Transverse colon (tissue), 4 donors: ENCODE results near the gene HSD17B12. TPM values are rescaled to one million over a fixed set of nuclear protein-coding genes. Genes with fewer than 3 reads are reported as not detected.

Source experiments
- DNase-seq: peaks from one replicate; pipeline ENCODE4 v3.0.0-alpha.2; 2019
- H3K27ac ChIP-seq, 4 donors: fragments of 200-600 bp; sonication (generic); 2 replicates each; pipeline ENCODE4 v1.5.1; 2016 to 2018; ENCODE audit warnings: inconsistent platforms in 4 of 4
- H3K27me3 ChIP-seq: fragments of 200-600 bp; sonication (generic); 2 replicates; pipeline ENCODE4 v1.5.1; 2017; ENCODE audit warnings: inconsistent platforms
- H3K36me3 ChIP-seq, 4 donors: fragments of 200-600 bp; sonication (generic); 2 replicates each; pipeline ENCODE4 v1.5.1; 2017 to 2019; ENCODE audit warnings: inconsistent platforms in 4 of 4
- H3K4me1 ChIP-seq, 4 donors: fragments of 200-600 bp; sonication (generic); 2 replicates each; pipeline ENCODE4 v1.5.1; 2017 to 2020; ENCODE audit warnings: inconsistent platforms in 4 of 4
- H3K4me3 ChIP-seq, 4 donors: fragments of 200-600 bp; sonication (generic); 1 replicate in 1 of 4; 2 replicates in 3 of 4; pipeline versions ENCODE4 v1.5.1 to v1.6.1; 2017 to 2019; ENCODE audit warnings: inconsistent platforms in 4 of 4
- H3K9me3 ChIP-seq, 2 donors: fragments of 200-600 bp; sonication (generic); 2 replicates each; pipeline ENCODE4 v1.5.1; 2017 to 2019; ENCODE audit warnings: inconsistent platforms in 2 of 2
- CTCF ChIP-seq, 5 experiments: fragments of 200-600 bp in 3 of 5; fragments of 450-650 bp in 2 of 5; sonication (generic) in 3 of 5; IDR thresholded peaks; 1 replicate in 2 of 5; 2 replicates in 3 of 5; pipeline ENCODE4 v1.5.1; 2016 to 2017; ENCODE audit warnings: antibody characterized with exemption in 5 of 5, inconsistent platforms in 3 of 5, mild to moderate bottlenecking in 2 of 5, moderate library complexity in 1 of 5
- EP300 ChIP-seq: sonication (generic); formaldehyde crosslinking; IDR thresholded peaks from one replicate; pipeline ENCODE4 v1.6.1; 2017; ENCODE audit warnings: antibody characterized with exemption, low read depth
- POLR2A ChIP-seq: fragments of 450-650 bp; IDR thresholded peaks from one replicate; pipeline ENCODE4 v1.6.1; 2016; ENCODE audit warnings: antibody characterized with exemption, mild to moderate bottlenecking, moderate library complexity
- POLR2AphosphoS5 ChIP-seq, 3 donors: sonication (generic); formaldehyde crosslinking; IDR thresholded peaks; one replicate each; pipeline ENCODE4 v1.6.1; 2016; ENCODE audit warnings: antibody characterized with exemption in 3 of 3
- WGBS, 2 donors: methylation state at CpG; one replicate each; pipeline ENCODE4 v1.1.5; 2018; ENCODE audit warnings: low coverage in 1 of 2; 5-methylcytosine and 5-hydroxymethylcytosine counted together
- in situ Hi-C, 4 donors: fragments of 200-750 bp; cut with MboI; loops; one replicate each; pipeline versions ENCODE4 v1.15.0 to v1.15.1; 2017; ENCODE audit warnings: low sequenced_read_pairs in 3 of 4, low pct_ligation_motif_present in 1 of 4, low pct_unique_long_range_greater_than_20kb in 1 of 4
- intact Hi-C: fragments of 100-400 bp; cut with DNase I; formaldehyde crosslinking; loops from one replicate; pipeline ENCODE4 v1.15.1; 2023; ENCODE audit warnings: low total_unique reads
- total RNA-seq, 4 donors: library from RNA; depleted of rRNA; stranded (reverse); fragments of >200 nt; gene quantifications; one replicate each; pipeline ENCODE4 v1.1.0, GENCODE V29; 2016

HSD17B12 gene
- total RNA-seq, 4 donors from 2014 or later: 33.3 to 65.7 (median 47.1) TPM

- peaks cover 79% of the 10 kb centered on the region for H3K27me3 ChIP-seq
- in situ Hi-C loops (no loop called here), intact Hi-C loops (no loop called here)
Observed at GRCh38 chr11:43874738-43875137, 194.2 kb downstream of the HSD17B12 start.

GRCh38 chr11:43879789-43880639 lies 199.5 kb downstream of the HSD17B12 start:
- intact Hi-C loops (no loop called here), in situ Hi-C loops (loop anchor here in 2 of 4 donors (10.0 kb wide), 1 partner anchor 165 kb away; the partner anchor contains the start of gene ACCSL (in 2 of the 2))
- no peaks in the 10 kb centered on the region for H3K9me3 ChIP-seq
- WGBS, 2 donors: 39 to 100% methylated on average over 2 to 13 of the region's 13 CpGs
- peak overlapping the region; percentile 21 to 78 (median 70) for H3K27ac ChIP-seq
- H3K27me3 ChIP-seq: peaks cover 38% of the 10 kb centered on the region
- peak; percentile 7 for DNase-seq
- peak overlapping the region; percentile 1 to 90 (median 80) for H3K4me3 ChIP-seq
- no peak for TF ChIP-seq POLR2AphosphoS5 (IDR thresholded peaks at IDR 0.05)
- TF ChIP-seq CTCF (IDR thresholded peaks at IDR 0.05): no peak
- no peak for TF ChIP-seq POLR2A
- TF ChIP-seq EP300: no peak
- H3K36me3 ChIP-seq: peaks cover 0 to 23% (median 1%) of the 10 kb centered on the region in 4 donors
- peaks cover 10 to 17% (median 15%) of the 10 kb centered on the region in 4 donors for H3K4me1 ChIP-seq

More at GRCh38 chr11:43874738-43875137, 194.2 kb downstream of the HSD17B12 start:
- Histone ChIP-seq H3K4me3 (no peak overlapping the region), H3K36me3 (no peaks in the 10 kb centered on the region), H3K27ac (no peak overlapping the region), H3K4me1 (no peaks in the 10 kb centered on the region), H3K9me3 (no peaks in the 10 kb centered on the region)
- 0 to 33% methylated on average over 1 of the region's 1 CpG for WGBS, 2 donors
- no peak for DNase-seq
- TF ChIP-seq CTCF (IDR thresholded peaks at IDR 0.05) (no peak), POLR2AphosphoS5 (IDR thresholded peaks at IDR 0.05) (no peak)

GRCh38 chr11:43880640-43881159 lies 200.2 kb downstream of the HSD17B12 start, which contains the start of gene ALKBH3:
TSS of gene ALKBH3 (plus strand) at chr11:43880831. CDS start at chr11:43882653, 1,822 bp downstream.
- no peak for TF ChIP-seq EP300
- peak in 2 of 3 donors; percentile 15 to 28 for TF ChIP-seq POLR2AphosphoS5 (IDR thresholded peaks at IDR 0.05)
- peak in 2 of 5 experiments; percentile 5 to 37 for TF ChIP-seq CTCF (IDR thresholded peaks at IDR 0.05)
- peak; percentile 29 for TF ChIP-seq POLR2A
- intact Hi-C loops: no loop called here
- in situ Hi-C loops: loop anchor here in 2 of 4 donors (10.0 kb wide), 1 partner anchor 164 kb away; the partner anchor contains the start of gene ACCSL (in 2 of the 2)

GRCh38 chr11:43892851-43893250 lies 212.3 kb downstream of the HSD17B12 start:
- Histone ChIP-seq H3K27ac (peak overlapping the region in 1 of 4 donors; percentile 19), H3K4me3 (no peak overlapping the region), H3K4me1 (no peaks in the 10 kb centered on the region), H3K27me3 (no peaks in the 10 kb centered on the region), H3K36me3 (peaks cover 0 to 55% (median 12%) of the 10 kb centered on the region in 4 donors), H3K9me3 (no peaks in the 10 kb centered on the region)
- 65 to 77% methylated on average over 3 of the region's 3 CpGs for WGBS, 2 donors
- intact Hi-C loops: loop anchor here (5.0 to 10.0 kb wide), 3 partner anchors 49 to 642 kb away; partner anchors contain the start of gene C11orf96
- TF ChIP-seq POLR2A (no peak), CTCF (IDR thresholded peaks at IDR 0.05) (no peak), EP300 (no peak), POLR2AphosphoS5 (IDR thresholded peaks at IDR 0.05) (no peak)
- in situ Hi-C loops: loop anchor here in 1 of 4 donors (10.0 kb wide), 1 partner anchor 142 kb away; no protein-coding TSS in a partner anchor
- no peak for DNase-seq

More at GRCh38 chr11:43880640-43881159, 200.2 kb downstream of the HSD17B12 start, which contains the start of gene ALKBH3:
- peak; percentile 93 for DNase-seq
- peaks cover 32% of the 10 kb centered on the region for H3K27me3 ChIP-seq
- H3K4me3 ChIP-seq: peak within 1 kb of the TSS; percentile 71 to 90 (median 80)
- H3K27ac ChIP-seq: peak within 1 kb of the TSS; percentile 62 to 84 (median 78)
- whole genome bisulfite sequencing, 2 donors: 1% methylated on average over 26 of the region's 36 CpGs; no CpG with 5 or more reads in 1 of the 2 donors
- peaks cover 10 to 17% (median 15%) of the 10 kb centered on the region in 4 donors for H3K4me1 ChIP-seq
- H3K9me3 ChIP-seq: no peaks in the 10 kb centered on the region
- peaks cover 0 to 23% (median 3%) of the 10 kb centered on the region in 4 donors for H3K36me3 ChIP-seq
